K562 (cell line): ENCODE data around the gene CTSZ. TPM values are rescaled to one million over a fixed set of nuclear protein-coding genes. Genes with fewer than 3 reads are reported as not detected.

ENCODE experiments used
- ETS1 ChIP-seq: conservative IDR thresholded peaks from 2 replicates; pipeline ENCODE4 v1.6.1; 2011; ENCODE audit warnings: low read depth, mild to moderate bottlenecking, low read length; ENCODE audit not compliant: control insufficient read depth
- FOSL1 ChIP-seq: fragments of 200-800 bp; sonication (Bioruptor generic); conservative IDR thresholded peaks from 2 replicates; pipeline ENCODE4 v1.6.1; 2016; ENCODE audit warnings: missing genetic modification characterization, missing compliant biosample characterization
- HES1 ChIP-seq: fragments of 450-650 bp; IDR thresholded peaks from 2 replicates; pipeline ENCODE4 v1.6.1; 2016; ENCODE audit warnings: low read depth, mild to moderate bottlenecking, moderate library complexity
- MEF2A ChIP-seq: IDR thresholded peaks from 2 replicates; pipeline ENCODE4 v1.6.1; 2011; ENCODE audit warnings: low read depth, mild to moderate bottlenecking, low read length, moderate library complexity; ENCODE audit not compliant: control insufficient read depth
- PKNOX1 ChIP-seq: fragments of 450-650 bp; IDR thresholded peaks from 2 replicates; pipeline ENCODE4 v1.6.1; 2016
- POLR2A ChIP-seq: fragments of 450-650 bp; conservative IDR thresholded peaks from 2 replicates; pipeline ENCODE4 v1.6.1; 2016
- PTTG1 ChIP-seq: fragments of 450-650 bp; IDR thresholded peaks from 2 replicates; pipeline ENCODE4 v1.6.1; 2016; ENCODE audit warnings: low read depth, mild to moderate bottlenecking, missing genetic modification characterization, missing compliant biosample characterization
- PURB ChIP-seq: sonication (generic); formaldehyde crosslinking; IDR thresholded peaks from 2 replicates; pipeline ENCODE4 v1.9.0; 2021; ENCODE audit warnings: low read depth, mild to moderate bottlenecking, missing genetic modification reagents
- SRSF1 ChIP-seq: fragments of 200-400 bp; formaldehyde crosslinking; IDR thresholded peaks from 2 replicates; pipeline ENCODE4 v1.6.1; 2017; ENCODE audit warnings: mild to moderate bottlenecking, low read depth, low read length, moderate library complexity
- STAT6 ChIP-seq: sonication (generic); formaldehyde crosslinking; IDR thresholded peaks from 2 replicates; pipeline ENCODE4 v1.8.1; 2023; ENCODE audit warnings: mild to moderate bottlenecking, missing genetic modification reagents
- TBL1XR1 ChIP-seq, 2 experiments: IDR thresholded peaks; 2 replicates each; pipeline ENCODE4 v1.6.1; 2012; ENCODE audit warnings: improper control_type of control experiment in 2 of 2, low read length in 2 of 2, mild to moderate bottlenecking in 1 of 2
- U2AF1 ChIP-seq: fragments of 200-400 bp; formaldehyde crosslinking; optimal IDR thresholded peaks from 2 replicates; pipeline ENCODE3; 2017; ENCODE audit warnings: mild to moderate bottlenecking, low read depth, low read length, moderate library complexity
- WHSC1 ChIP-seq: IDR thresholded peaks from one replicate; pipeline ENCODE4 v1.6.1; 2012; ENCODE audit warnings: low read length, control low read depth, inconsistent platforms
- ZBTB11 ChIP-seq, 3 experiments: fragments of 200-800 bp in 1 of 3; fragments of 250-450 bp in 1 of 3; fragments of 450-650 bp in 1 of 3; sonication (Bioruptor Pico) in 1 of 3; sonication (Bioruptor generic) in 1 of 3; formaldehyde crosslinking in 1 of 3; IDR thresholded peaks; 2 replicates each; pipeline versions ENCODE4 v1.6.1 to v1.8.0; 2016 to 2022; ENCODE audit warnings: mild to moderate bottlenecking in 2 of 3, missing genetic modification characterization in 2 of 3, missing compliant biosample characterization in 1 of 3, moderate library complexity in 1 of 3
- ZNF232 ChIP-seq: sonication (generic); formaldehyde crosslinking; IDR thresholded peaks from 2 replicates; pipeline ENCODE4 v1.8.0; 2022; ENCODE audit warnings: mild to moderate bottlenecking, missing genetic modification reagents
- ZNF445 ChIP-seq: fragments of 250-450 bp; sonication (Bioruptor Pico); IDR thresholded peaks from 2 replicates; pipeline ENCODE4 v1.4.0; 2020; ENCODE audit warnings: low read depth, mild to moderate bottlenecking, moderate library complexity
- ZNF717 ChIP-seq: fragments of 250-450 bp; sonication (Bioruptor Pico); IDR thresholded peaks from 2 replicates; pipeline ENCODE4 v1.5.0; 2021
- ZNF764 ChIP-seq: fragments of 250-450 bp; sonication (Bioruptor Pico); IDR thresholded peaks from 2 replicates; pipeline ENCODE4 v1.4.0; 2020; ENCODE audit warnings: low read depth, mild to moderate bottlenecking, moderate library complexity
- polyA plus RNA-seq, 8 experiments: library from polyadenylated mRNA; depleted of rRNA in 4 of 8; stranded (reverse) in 5 of 8; unstranded in 3 of 8; fragments of >200 nt; fragmentation: Nextera tagmentation in 2 of 8; fragmentation: Illumina TruSeq in 1 of 8; extraction: Ambion mirVana in 2 of 8; extraction: Trizol in 1 of 8; gene quantifications; 2 replicates each; pipeline versions ENCODE4 v1.2.1 to v1.2.3, GENCODE V29; 2011 to 2014; ENCODE audit warnings: inconsistent platforms in 1 of 8, missing spikeins in 1 of 8
- total RNA-seq, 7 experiments: library from RNA; depleted of rRNA in 6 of 7; stranded (reverse); fragments of >200 nt in 6 of 7; fragmentation: Illumina TruSeq in 2 of 7; extraction: Trizol in 2 of 7; gene quantifications; 2 replicates each; pipeline versions ENCODE4 v1.2.1 to v1.2.3, GENCODE V29; 2011 to 2021; ENCODE audit warnings: low replicate concordance in 1 of 7

CTSZ gene
- total and polyA plus RNA-seq, 9 of the 15 experiments (the other 6 are each of a cell fraction or from before 2014, with no cell fraction given): 1.6 to 143 (median 82.8) TPM

GRCh38 chr20:59032023-59032712 lies 25.1 kb upstream of the CTSZ start, which contains the start of gene ATP5F1E (continued):
- no peak for TF ChIP-seq HES1
- peak in 1 of 3 experiments; percentile 86; a peak in 3 of 6 replicates for TF ChIP-seq ZBTB11 (CRISPR knock-in tag; IDR thresholded peaks at IDR 0.05)
- TF ChIP-seq PTTG1 (tag): peak; percentile 54; the same call in 1 of the 2 replicates
- no peak; the same call in 1 of the 2 replicates for TF ChIP-seq SRSF1
- no peak for TF ChIP-seq ZNF232 (CRISPR knock-in tag)
- 0 out of 2 replicates have a peak, but pooled peaks have one; percentile 30 for TF ChIP-seq STAT6 (CRISPR knock-in tag)
- TF ChIP-seq FOSL1 (tag): no peak
- TF ChIP-seq U2AF1: peak; percentile 89
- no peak for TF ChIP-seq ZNF445 (CRISPR knock-in tag)
- no peak for TF ChIP-seq PURB (CRISPR knock-in tag)
- TF ChIP-seq ETS1: peak; percentile 62; the same call in 1 of the 2 replicates
- TF ChIP-seq TBL1XR1 (IDR thresholded peaks at IDR 0.05; ENCODE audit: low read length in 2 of 2): no peak
- TF ChIP-seq MEF2A: no peak
- TF ChIP-seq ZNF717 (CRISPR knock-in tag): peak; percentile 73; the same call in 1 of the 2 replicates
- TF ChIP-seq PKNOX1: peak; percentile 98
- peak; percentile 96 for TF ChIP-seq POLR2A
- no peak for TF ChIP-seq WHSC1
- TF ChIP-seq ZNF764 (CRISPR knock-in tag): no peak
